WTC11 (cell line): Measurements from ENCODE around the gene HBM.

Experiments
- CBFB ChIP-seq: sonication (generic); formaldehyde crosslinking; IDR thresholded peaks from 2 replicates; pipeline ENCODE4 v1.8.1; 2022; ENCODE audit warnings: mild to moderate bottlenecking, low read depth, missing genetic modification reagents
- CTCF ChIP-seq: fragments of 200-600 bp; IDR thresholded peaks from 2 replicates; pipeline ENCODE4 v1.8.0; 2022; ENCODE audit warnings: antibody characterized with exemption
- JAZF1 ChIP-seq: fragments of 250-450 bp; sonication (Bioruptor Pico); IDR thresholded peaks from 2 replicates; pipeline ENCODE4 v1.9.0; 2021; ENCODE audit warnings: moderate library complexity, mild to moderate bottlenecking, inconsistent platforms
- JUN ChIP-seq: sonication (generic); formaldehyde crosslinking; IDR thresholded peaks from 2 replicates; pipeline ENCODE4 v1.8.0; 2023; ENCODE audit warnings: mild to moderate bottlenecking, missing genetic modification reagents
- NFYB ChIP-seq: sonication (generic); formaldehyde crosslinking; conservative IDR thresholded peaks from 2 replicates; pipeline ENCODE4 v1.8.0; 2022; ENCODE audit warnings: low read depth, missing genetic modification reagents
- NR1H2 ChIP-seq: sonication (generic); formaldehyde crosslinking; IDR thresholded peaks from 2 replicates; pipeline ENCODE4 v1.9.0; 2021; ENCODE audit warnings: mild to moderate bottlenecking, moderate library complexity, missing genetic modification reagents
- USF2 ChIP-seq: sonication (generic); formaldehyde crosslinking; IDR thresholded peaks from 2 replicates; pipeline ENCODE4 v1.8.1; 2023; ENCODE audit warnings: mild to moderate bottlenecking, missing genetic modification reagents, moderate library complexity
- ZNF232 ChIP-seq: sonication (generic); formaldehyde crosslinking; IDR thresholded peaks from 2 replicates; pipeline ENCODE4 v1.8.0; 2022; ENCODE audit warnings: mild to moderate bottlenecking, missing genetic modification reagents
- ZNF281 ChIP-seq: sonication (generic); formaldehyde crosslinking; IDR thresholded peaks from 2 replicates; pipeline ENCODE4 v1.8.0; 2023; ENCODE audit warnings: mild to moderate bottlenecking, missing genetic modification reagents

- TF ChIP-seq USF2 (CRISPR knock-in tag) (no peak), CBFB (CRISPR knock-in tag) (no peak), CTCF (no peak), NR1H2 (CRISPR knock-in tag) (no peak), ZNF281 (CRISPR knock-in tag) (no peak), JAZF1 (CRISPR knock-in tag) (no peak), ZNF232 (no peak), JUN (CRISPR knock-in tag) (no peak), NFYB (CRISPR knock-in tag) (no peak)
Measured at GRCh38 chr16:168424-168823, 2.6 kb downstream of the HBM start.
